ENCODE results near the gene CDKL1.

The CDKL1 gene

GRCh38 chr14:50333014-50333509 is 63.6 kb downstream of the CDKL1 start:
- H3K27ac ChIP-seq (ENCODE audit: low read depth, low read length, poor library complexity, severe bottlenecking): no peak overlapping the region
- H3K9me2 ChIP-seq (ENCODE audit: low read depth, low read length): no peaks in the 10 kb centered on the region
- no peak overlapping the region for H3K4me2 ChIP-seq (ENCODE audit: low read length)
- H3K36me3 ChIP-seq (ENCODE audit: insufficient read depth, low read length): peaks cover 6% of the 10 kb centered on the region; the same call in 1 of the 2 replicates
- no peaks in the 10 kb centered on the region for H4K20me1 ChIP-seq (ENCODE audit: insufficient read depth, low read length)
- no peak for TF ChIP-seq EZH2 (IDR thresholded peaks at IDR 0.05; ENCODE audit: borderline replicate concordance, low read length)
- TF ChIP-seq CTCF (IDR thresholded peaks at IDR 0.05; ENCODE audit: low read length): no peak
- H3K4me1 ChIP-seq (ENCODE audit: insufficient read depth, low read length, severe bottlenecking): peaks cover 17% of the 10 kb centered on the region
- H3K9ac ChIP-seq (ENCODE audit: low read length): no peak overlapping the region
- no peaks in the 10 kb centered on the region for H3K79me2 ChIP-seq (ENCODE audit: insufficient read depth, low read length)
- H3F3A ChIP-seq (ENCODE audit: insufficient read depth, low read length): no peaks in the 10 kb centered on the region
- H3K9me3 ChIP-seq (ENCODE audit: low read length): no peaks in the 10 kb centered on the region
- H3K4me3 ChIP-seq (ENCODE audit: low read depth, low read length, poor library complexity, severe bottlenecking): no peak overlapping the region
- no peak overlapping the region for H2AFZ ChIP-seq (ENCODE audit: low read length)
- no peaks in the 10 kb centered on the region for H3K27me3 ChIP-seq (ENCODE audit: insufficient read depth, low read length)

GRCh38 chr14:50331596-50331995 is 65.1 kb downstream of the CDKL1 start:
- H3K4me3 ChIP-seq (ENCODE audit: low read depth, low read length, poor library complexity, severe bottlenecking): no peak overlapping the region
- H3K36me3 ChIP-seq (ENCODE audit: insufficient read depth, low read length): peaks cover 7% of the 10 kb centered on the region; the same call in 1 of the 2 replicates
- H3K4me1 ChIP-seq (ENCODE audit: insufficient read depth, low read length, severe bottlenecking): peaks cover 17% of the 10 kb centered on the region
- H3K4me2 ChIP-seq (ENCODE audit: low read length): no peak overlapping the region
- TF ChIP-seq EZH2 (IDR thresholded peaks at IDR 0.05; ENCODE audit: borderline replicate concordance, low read length): no peak
- TF ChIP-seq CTCF (IDR thresholded peaks at IDR 0.05; ENCODE audit: low read length): no peak
- no peak overlapping the region for H3K27ac ChIP-seq (ENCODE audit: low read depth, low read length, poor library complexity, severe bottlenecking)
- H4K20me1 ChIP-seq (ENCODE audit: insufficient read depth, low read length): no peaks in the 10 kb centered on the region
- no peak overlapping the region for H3K9ac ChIP-seq (ENCODE audit: low read length)
- no peaks in the 10 kb centered on the region for H3K27me3 ChIP-seq (ENCODE audit: insufficient read depth, low read length)
- no peaks in the 10 kb centered on the region for H3F3A ChIP-seq (ENCODE audit: insufficient read depth, low read length)
- no peaks in the 10 kb centered on the region for H3K9me3 ChIP-seq (ENCODE audit: low read length)
- no peaks in the 10 kb centered on the region for H3K9me2 ChIP-seq (ENCODE audit: low read depth, low read length)
- H2AFZ ChIP-seq (ENCODE audit: low read length): no peak overlapping the region
- H3K79me2 ChIP-seq (ENCODE audit: insufficient read depth, low read length): no peaks in the 10 kb centered on the region

GRCh38 chr14:50321009-50321660 is 75.5 kb downstream of the CDKL1 start:
- H3K36me3 ChIP-seq (ENCODE audit: insufficient read depth, low read length): peaks cover 23% of the 10 kb centered on the region
- H3K9me3 ChIP-seq (ENCODE audit: low read length): no peaks in the 10 kb centered on the region
- H3K4me3 ChIP-seq (ENCODE audit: low read depth, low read length, poor library complexity, severe bottlenecking): peak overlapping the region; percentile 5
- H3K4me1 ChIP-seq (ENCODE audit: insufficient read depth, low read length, severe bottlenecking): peaks cover 32% of the 10 kb centered on the region
- peak; percentile 93 for TF ChIP-seq CTCF (IDR thresholded peaks at IDR 0.05; ENCODE audit: low read length)
- no peak for TF ChIP-seq EZH2 (IDR thresholded peaks at IDR 0.05; ENCODE audit: borderline replicate concordance, low read length)
- H2AFZ ChIP-seq (ENCODE audit: low read length): no peak overlapping the region
- H3F3A ChIP-seq (ENCODE audit: insufficient read depth, low read length): no peaks in the 10 kb centered on the region
- no peaks in the 10 kb centered on the region for H3K9me2 ChIP-seq (ENCODE audit: low read depth, low read length)
- H3K79me2 ChIP-seq (ENCODE audit: insufficient read depth, low read length): peaks cover 12% of the 10 kb centered on the region
- H4K20me1 ChIP-seq (ENCODE audit: insufficient read depth, low read length): no peaks in the 10 kb centered on the region
- H3K4me2 ChIP-seq (ENCODE audit: low read length): peak overlapping the region; percentile 40
- H3K27me3 ChIP-seq (ENCODE audit: insufficient read depth, low read length): no peaks in the 10 kb centered on the region
- peak overlapping the region; percentile 25; the same call in 1 of the 2 replicates for H3K9ac ChIP-seq (ENCODE audit: low read length)
- H3K27ac ChIP-seq (ENCODE audit: low read depth, low read length, poor library complexity, severe bottlenecking): no peak overlapping the region
